GM21619 (cell line): ENCODE results near the gene SLC22A23.
"Not testable (repeated sequence)": the region's sequence is repeated elsewhere in the genome, so short reads cannot be mapped to it uniquely, and the experiment has no call there.

Experiments used
- ATAC-seq: cut with Tn5 transposase; IDR thresholded peaks from one replicate; pipeline ENCODE4 v1.9.1; 2021; ENCODE audit not compliant: unreplicated experiment

The SLC22A23 gene

DNA sequence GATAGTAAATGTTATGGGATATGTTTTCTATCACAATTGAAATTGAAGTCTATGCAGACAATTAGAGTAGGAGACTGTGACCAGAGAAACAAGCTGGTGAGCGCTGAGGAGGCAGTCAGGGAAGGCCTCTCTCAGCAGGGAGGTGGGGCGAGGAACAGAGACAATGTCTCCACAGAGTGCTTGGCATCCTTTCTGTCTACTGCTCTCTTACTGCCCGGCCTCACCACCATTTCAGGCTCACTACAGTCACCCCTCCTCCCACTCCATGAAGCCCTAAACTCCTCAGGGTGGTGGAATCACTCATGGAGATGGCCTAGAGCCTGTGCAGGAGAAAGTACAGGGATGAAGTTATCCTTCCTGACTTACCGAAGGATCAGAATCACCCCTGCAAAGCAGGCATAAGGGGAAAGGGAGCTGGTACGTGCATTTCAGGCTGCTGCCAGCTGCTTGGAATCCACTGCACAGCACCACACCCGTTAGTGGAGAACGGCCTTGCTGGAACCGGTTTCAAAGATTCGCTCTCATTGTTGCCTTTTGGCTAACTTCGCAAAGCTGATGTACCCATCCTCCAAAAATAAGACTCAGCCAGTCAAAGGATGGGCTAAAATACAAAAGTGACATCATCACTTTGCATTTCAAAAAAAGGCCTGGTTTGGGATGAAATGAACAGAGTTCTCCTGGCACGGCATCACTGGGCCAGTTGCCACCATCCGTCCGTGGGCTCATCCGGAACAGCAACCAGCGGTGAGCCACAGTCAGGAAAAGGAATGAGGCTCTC lies 67.3 kb downstream of the SLC22A23 start:
- ATAC-seq, result no peak

DNA sequence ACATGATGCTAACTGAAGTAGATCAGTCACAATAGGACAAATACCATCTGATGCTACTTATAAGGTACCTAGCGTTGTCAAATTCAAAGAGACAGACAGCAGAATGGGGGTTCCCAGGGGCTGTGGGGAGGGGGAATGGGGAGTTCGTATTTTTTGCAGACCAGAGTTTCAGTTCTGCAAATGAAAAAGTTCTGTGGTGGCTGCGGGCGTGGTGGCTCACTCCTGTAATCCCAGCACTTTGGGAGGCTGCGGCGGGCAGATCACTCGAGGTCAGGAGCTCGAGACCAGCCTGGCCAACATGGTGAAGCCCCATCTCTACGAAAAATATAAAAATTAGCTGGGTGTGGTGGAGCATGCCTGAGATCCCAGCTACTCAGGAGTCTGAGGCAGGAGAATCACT lies 68.1 kb downstream of the SLC22A23 start:
- no peak for ATAC-seq

DNA sequence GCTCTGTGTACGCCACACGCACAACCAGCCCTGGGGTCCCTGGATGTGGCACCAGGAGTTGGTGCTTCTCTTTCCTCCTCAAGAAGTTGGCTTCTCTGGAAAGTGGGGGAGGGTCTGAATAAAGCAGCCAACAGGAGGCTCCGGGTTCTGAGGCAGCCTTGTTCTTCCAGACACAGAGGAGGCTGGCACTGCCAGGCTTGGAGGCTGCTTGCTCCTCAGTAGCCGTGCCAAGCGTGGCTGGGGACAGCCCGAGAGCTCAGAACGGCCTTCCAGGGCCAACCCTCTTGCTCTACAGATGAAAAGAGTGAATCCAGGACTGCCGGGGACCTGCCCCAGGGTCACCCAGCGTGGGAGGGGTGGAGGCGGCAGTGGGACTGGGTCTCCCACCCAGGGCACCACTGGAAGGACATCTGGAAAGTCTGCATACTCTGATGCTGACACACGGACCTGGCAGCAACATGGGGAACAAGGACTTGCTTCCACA lies 70.4 kb downstream of the SLC22A23 start:
- ATAC-seq, result no peak

DNA sequence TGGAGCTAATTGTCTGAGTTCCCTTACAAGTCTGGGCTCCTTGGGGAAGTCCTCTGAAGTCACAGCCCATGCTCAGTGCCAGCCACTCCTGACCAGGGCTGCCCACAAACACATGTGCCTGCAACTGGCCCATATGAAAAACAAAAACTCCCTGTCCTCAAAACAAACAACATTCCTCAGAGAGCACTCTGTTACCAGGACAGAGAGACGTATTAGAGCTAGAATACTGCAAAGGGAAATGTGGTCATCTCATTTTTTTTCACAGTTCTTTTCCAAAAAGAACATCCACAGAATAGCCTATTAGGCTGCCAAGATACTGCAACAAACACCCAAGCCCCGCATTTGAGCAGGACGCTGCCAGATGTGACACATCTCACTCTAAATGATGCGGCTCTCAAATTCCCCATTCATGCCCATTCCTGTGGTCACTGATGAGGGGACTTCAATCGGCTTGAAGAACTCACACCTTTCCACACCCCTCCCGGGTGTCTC lies 71.1 kb downstream of the SLC22A23 start:
- ATAC-seq, result no peak

DNA sequence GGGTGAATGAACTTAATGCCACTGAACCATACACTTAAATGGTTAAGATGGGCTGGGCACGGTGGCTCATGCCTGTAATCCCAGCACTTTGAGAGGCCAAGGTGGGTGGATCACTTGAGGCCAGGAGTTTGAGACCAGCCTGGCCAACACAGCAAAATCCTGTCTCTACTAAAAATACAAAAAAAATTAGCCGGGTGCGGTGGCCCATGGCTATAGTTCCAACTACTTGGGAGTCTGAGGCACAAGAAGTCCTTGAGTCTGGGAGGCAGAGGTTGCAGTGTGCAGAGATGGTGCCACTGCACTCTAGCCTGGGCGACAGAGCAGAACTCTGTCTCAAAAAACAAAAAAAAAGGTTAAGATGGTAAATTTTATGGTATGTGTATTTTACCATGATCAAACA lies 71.7 kb downstream of the SLC22A23 start:
- ATAC-seq, result not testable (repeated sequence)

DNA sequence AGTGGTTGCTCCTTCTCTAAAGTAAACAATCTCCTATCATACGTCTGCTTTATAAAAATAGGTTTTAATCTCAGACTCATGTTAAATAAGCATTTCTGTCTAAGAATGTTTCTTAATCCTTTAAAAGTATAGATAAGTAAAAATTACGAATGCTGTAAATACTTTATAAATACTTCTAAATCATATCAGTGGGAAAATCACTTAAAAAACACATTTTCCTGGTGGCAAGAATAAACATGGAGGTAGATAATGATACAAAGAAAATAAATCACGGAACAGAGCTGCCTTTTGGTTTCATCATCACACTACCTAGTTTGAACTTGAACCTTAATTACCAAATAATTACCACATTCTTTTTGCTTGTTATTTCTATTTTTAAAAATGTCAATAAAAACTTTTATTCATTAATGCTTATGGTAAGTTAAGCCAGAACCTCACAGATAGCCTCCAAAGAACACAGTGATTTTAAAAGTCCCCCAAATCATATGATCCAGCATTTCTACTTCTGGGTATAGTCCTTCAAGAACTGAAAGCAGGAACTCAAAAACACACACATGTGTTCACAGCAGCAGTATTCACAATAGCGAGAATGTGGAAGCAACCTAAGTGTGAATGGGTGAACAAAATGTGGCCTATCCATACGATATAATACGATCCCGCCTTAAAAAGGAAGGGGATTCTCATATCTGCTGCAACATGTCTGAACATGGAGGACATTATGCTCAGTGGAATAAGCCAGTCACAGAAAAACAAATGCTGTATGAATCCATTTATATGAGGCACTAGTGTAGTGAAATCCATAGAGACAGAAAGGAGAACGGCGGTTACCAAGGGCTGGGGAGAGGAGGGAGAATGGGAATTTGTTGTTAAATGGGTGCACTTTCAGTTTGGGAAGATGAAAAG lies 72.4 kb downstream of the SLC22A23 start:
- no peak for ATAC-seq

DNA sequence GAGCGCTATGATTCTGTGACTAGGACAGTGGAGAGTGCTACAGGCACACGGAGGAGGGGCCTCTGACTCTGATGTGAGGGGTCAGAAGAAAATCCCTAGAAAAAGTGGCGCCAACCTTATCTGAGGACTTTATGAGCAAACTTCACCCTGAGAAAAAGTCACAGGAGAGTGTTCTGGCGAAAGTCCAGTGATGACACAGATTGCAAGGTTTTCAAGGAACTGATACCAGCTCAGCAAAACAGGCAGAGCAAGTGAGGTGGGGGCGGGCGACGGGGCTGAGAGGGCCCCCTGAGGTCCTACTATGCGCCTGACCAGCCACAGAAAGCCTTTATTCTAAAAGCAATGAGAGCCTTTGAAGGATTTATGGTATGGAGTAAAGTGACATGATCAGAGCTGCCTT lies 73.3 kb downstream of the SLC22A23 start:
- no peak for ATAC-seq

DNA sequence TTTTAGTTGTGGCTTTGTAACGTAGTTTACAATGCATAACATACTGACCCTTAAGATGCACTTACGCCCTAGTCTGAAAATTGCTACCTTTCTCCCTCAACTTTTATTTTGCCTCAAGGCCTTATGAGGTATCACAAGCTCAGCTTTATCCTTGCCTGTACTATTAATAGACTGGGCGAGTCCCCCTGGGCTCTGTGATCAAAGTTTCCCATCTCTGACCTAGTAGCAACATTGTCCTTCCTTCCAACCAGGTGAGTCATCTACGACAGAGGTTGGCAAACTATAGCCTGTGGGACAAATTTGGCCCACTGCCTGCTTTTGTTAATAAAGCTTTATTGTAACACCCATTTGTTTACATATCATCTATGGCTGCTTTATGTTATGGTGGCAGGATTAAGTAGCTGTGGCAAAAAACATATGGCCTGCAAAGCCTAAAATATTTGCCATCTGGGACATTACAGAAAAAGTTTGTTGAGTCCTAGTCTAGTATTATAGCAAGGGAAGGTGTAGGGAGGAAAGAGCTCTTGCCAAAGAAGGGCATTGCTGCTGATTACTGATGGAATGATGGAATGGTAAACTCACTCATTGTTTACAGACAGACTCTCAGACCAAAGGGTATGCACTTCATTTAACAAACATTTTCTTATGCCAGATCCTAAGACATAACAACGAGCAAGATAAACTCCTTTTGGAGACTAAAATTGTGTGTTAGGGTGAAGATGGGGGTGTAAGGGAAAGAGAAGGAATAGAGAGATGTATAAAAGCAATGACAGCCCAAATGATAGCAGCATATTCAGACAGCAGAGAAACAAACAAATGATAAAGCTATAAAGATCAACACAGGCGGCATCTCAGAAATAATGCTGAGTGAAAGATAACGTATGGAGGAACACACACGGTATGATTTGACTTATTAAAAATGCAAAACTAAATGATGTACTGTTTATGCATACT lies 74.2 kb downstream of the SLC22A23 start:
- no peak for ATAC-seq

DNA sequence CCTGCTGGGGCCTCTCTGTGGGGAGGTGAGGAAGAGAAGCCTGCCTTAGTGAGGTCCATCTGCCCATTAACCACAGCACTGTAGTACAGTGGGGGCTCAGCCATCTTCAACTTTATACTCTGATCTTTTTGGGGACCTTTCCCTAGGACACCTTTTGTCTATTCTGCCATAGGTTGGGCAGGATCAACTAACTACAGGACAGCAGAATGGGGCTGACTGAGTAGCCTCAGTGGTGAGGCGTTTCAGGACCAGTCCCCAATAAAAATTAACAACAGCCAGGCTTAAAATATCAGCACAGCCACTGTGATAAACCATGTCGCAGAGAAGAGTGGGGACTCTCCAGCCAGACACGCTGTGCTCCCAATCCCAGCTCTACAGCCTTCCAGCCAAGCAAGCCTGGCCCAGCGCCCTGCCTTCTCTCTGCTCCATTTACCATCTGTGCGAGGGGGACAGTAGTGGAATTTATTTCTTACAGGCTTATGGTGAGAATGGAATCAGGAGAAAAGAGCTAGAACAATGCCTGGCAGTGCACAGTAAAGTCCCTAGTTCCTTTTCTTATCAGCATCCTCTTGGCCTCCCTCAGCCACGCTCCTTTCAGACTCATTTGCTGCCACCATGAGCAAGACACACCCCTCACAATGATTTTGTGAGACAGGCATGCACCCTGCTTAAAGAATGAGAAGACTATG lies 75.5 kb downstream of the SLC22A23 start:
- ATAC-seq, result no peak

DNA sequence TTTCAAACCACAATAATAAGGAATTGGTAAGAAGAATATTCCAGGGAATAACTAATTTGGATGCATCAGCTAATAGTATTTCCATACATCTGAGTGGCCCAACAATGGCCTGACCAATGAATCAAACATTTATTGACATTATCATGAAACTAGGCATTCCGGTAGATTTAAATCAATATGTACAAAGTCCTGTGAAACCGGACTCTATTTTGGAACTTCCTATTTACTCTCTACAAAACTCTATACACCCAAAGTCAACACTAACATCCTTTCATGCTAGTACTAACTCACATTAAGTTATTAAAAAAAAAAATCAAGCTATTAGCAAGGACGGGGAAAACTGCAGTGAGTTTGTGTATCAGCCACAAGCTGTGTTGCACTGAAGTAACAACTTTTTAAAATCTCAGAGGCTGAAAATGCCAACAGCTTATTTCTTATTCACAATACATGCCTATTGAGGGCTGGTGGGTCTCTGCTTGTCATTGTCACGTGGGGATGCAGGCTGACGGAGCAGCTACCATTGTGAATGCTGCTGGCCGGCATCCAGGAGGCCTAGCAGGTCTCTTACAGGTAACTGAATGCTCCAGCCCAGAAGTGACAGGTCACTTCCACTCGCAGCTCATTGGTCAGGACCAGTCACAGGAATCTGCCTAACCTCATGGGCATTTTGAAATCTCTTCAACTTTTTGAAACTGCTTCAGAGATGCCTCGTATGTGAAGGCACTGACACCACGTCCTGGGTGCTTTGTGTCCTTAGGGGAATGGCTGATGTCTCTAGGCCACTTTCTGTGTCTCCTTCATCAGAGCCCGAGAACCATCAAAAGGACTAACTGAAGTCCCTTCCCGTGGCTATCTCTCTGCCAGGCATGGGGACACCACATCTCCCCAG lies 76.3 kb downstream of the SLC22A23 start:
- ATAC-seq, result no peak

DNA sequence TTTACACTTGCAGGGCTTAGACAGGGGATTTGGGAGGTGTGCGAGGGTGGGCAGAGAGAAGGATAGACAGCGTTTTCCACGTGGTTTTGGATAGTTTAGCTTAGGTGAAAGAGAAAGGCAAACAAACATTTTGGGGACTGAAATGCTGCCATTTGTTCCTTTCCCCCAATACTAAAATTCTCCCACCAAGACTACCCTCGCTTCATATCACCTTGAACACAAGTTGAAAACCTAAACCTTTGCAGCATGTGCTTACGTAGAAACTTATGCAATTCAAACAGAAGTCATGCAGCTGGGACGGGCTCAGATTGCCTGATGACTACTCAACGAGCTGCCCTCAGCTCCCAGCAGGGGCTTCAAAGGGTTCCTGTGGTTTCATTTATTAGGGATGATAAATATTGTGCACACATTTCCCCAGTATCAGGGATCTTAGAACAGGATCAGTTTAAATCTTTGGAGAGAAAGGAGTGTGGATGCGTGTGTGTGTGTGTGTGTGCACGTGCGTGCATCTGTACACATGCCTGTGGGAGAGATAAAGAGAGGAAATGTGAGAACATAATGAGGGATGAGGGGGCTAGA lies 77.3 kb downstream of the SLC22A23 start:
- ATAC-seq, result no peak

DNA sequence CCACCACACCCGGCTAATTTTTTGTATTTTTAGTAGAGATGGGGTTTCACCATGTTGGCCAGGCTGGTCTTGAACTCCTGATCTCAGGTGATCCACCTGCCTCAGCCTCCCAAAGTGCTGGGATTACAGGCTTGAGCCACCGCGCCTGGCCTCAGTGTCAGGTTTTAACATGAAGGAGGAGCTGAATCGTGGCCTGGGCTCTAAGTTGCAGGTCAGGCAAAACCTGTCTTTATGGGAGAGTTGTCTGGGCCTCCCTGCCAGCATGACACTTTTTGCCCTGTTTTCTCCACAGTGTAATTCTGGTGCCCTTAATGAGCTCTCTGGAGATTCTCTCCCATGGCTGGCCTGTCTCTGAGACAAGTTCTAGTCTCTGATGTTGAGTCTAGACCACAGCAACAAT lies 78.0 kb downstream of the SLC22A23 start:
- ATAC-seq, result not testable (repeated sequence)

DNA sequence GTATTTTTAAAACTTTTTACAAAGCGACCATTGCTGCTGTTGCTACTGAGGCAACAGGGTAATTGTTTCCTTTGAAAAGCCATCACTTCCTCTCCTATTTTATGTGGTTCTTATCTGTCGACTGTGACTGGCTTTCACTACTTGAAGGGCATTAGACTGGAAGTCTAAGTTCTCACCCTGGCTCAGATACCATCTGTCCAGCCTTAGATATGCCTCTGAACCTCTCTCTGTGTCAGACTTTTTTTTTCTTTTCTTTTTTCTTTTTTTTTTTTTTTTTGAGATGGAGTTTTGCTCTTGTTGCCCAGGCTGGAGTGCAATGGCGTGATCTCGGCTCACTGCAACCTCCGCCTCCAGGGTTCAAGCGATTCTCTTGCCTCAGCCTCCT lies 78.5 kb downstream of the SLC22A23 start:
- ATAC-seq, result not testable (repeated sequence)

DNA sequence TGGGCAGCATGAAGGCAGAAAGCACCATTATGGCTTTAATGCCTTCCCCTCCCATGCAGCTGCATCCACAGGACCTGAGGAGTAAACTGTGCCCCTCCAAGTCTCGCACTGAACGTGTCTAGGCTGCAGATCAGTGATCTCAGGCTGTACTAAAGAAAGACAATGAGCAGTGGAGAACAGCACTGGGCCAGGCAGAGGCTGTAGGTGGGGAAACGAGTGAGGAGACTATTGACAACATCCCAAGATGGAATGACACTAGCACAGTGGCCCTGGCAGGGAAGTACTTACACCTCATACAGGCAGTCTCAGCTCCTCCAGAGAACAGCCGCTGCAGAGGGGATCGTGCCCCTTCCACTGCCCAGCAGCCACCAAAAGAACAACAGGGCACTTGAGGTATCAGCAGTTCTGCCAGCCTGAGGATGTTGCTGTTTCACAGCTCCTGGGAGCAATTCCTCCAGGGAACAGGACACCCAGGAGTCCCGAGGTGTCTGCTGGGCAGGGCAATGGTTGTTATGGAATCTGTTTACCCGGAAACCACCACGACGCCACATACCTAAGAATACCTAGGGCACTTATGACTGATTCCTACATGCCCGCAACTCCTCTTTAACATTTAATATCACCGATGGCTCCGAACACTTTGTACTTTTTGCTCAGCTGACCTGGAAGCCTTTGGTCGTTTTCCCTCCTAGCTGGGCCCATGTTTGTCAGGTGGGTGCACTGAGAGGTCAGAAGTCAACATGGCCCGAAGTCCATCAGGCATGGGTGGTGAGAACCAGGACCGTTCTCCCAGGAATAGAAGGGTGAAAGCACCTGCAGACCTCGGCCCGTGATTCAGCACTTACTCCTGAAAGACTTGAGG lies 79.1 kb downstream of the SLC22A23 start:
- ATAC-seq, result no peak

DNA sequence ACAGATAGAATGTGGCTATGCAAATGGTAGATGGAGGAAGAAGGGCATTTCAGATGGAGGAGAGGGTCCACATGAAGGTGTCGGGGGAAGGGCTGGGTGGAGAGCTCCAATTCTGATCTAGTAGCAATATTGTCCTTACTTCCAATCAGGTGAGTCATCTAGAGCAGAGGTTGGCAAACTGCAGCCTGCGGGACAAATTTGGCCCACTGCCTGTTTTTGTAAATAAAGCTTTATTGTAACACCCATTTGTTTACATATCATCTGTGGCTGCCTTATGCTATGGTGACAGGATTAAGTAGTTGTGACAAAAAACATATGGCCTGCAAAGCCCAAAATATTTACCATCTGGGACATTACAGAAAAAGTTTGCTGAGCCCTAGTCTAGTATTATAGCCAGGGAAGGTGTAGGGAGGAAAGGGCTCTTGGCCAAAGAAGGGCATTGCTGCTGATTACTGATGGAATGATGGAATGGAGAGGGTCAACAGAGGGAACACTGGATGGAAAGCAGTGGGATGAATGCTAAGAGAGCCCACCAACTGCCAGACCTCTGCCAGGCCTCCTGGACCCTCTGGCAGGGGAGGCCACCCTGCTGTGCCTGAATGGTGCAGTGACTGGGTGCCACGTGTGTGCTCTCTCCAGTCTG lies 79.8 kb downstream of the SLC22A23 start:
- ATAC-seq, result no peak

DNA sequence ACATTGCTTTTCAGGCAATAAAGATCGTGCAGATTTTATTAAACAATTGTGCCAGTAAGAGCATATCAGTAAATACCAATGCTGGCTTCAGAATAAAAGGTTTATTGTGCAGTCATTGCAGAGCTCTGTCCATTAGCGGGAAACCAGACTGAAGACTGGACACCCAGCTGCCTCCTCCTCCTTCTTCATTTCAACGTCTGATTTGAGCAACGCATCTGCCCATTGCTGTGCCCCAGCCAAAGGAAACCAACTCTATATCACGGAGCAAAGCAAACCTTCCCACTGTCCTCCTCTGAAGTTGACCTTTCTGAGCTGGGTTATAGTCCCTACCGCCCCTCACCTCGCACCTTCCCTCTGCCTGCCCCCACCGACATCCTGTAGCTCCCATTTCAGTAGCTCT lies 80.8 kb downstream of the SLC22A23 start:
- no peak for ATAC-seq

DNA sequence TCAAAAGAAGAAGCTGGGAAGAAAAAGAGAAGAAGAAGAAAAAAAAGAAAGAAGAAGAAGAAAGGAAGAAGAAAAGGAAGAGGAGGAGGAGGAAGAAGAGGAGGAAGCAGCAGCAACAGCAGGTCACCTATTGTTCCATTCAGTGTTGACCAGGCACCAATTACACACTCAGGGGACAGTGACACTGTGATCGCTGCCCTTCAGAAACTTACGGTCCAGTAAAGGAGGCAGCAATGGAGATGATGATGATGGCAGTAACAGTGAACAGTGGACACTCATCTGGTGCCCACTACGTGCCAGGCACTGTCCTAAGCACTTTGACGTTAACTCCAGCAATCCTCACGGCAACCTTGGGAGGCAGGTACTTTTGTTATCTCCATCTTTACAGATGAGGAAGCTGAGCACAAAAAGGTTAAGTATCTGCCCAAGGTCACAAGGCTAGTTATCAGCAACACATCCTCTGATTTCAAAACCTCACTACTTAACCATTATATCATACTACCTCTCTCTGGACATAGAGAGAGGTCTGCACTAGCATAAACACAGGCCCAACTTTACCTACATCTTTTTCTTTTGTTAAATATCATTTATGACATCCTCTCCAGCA lies 83.2 kb downstream of the SLC22A23 start:
- ATAC-seq, result no peak
